Coronary artery (tissue), 2 donors: ENCODE data around the gene LPCAT4.

Experiments used
- DNase-seq: peaks from one replicate; pipeline ENCODE4 v3.0.0-alpha.2; 2017; ENCODE audit warnings: low spot score
- H3K27ac ChIP-seq, 2 donors: fragments of 200-600 bp; sonication (generic); one replicate each; pipeline ENCODE4 v1.5.1; 2016 to 2019
- H3K4me3 ChIP-seq: fragments of 200-600 bp; sonication (generic); 2 replicates; pipeline ENCODE4 v1.5.1; 2016; ENCODE audit warnings: mild to moderate bottlenecking, moderate library complexity
- TF ChIP-seq, protein P1 (sequence below): fragments of 200-600 bp; sonication (generic); IDR thresholded peaks from one replicate; pipeline ENCODE4 v1.5.1; 2019; ENCODE audit warnings: antibody characterized with exemption

The LPCAT4 gene

DNA sequence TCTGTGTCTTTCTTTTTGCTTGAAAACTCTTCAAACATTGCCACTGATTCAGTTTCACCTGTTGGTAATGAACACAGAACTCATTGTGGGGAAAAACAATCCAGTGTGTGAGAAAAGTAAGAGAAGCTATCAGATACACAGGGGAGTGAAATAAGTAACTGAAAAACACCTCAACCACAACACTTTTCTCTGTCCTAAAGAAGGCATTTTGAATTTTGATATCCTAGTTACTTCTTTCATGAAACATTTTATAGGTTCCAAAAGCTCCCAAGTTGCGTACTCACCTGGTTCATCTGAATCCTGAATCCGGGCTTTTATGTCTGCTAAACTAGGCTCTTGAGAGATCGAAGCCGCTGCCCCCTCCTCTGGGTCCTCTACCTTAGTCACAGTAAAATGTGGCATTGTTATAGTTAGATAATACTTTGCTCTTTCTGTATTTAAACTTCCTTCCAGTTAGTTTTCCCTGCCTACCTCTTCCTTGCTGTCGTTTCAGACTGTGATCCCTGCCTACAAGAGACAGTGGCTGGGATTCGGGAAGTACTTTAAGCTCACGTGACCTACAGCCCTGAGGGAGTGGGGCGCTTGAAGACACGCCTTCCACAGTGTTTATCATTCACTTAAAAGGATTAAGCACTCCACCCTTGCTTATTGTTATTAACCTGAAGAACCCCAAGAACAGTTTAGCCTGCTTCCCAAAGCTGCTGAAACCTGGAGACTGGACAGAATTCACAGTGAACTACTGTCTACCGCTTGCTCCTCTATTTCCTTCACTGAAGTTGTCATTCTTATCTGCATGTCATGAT, 48.5 kb downstream of the LPCAT4 start:
- Histone ChIP-seq H3K4me3 (peak overlapping the region; percentile 58), H3K27ac (no peak overlapping the region)
- TF ChIP-seq, protein P1, sequence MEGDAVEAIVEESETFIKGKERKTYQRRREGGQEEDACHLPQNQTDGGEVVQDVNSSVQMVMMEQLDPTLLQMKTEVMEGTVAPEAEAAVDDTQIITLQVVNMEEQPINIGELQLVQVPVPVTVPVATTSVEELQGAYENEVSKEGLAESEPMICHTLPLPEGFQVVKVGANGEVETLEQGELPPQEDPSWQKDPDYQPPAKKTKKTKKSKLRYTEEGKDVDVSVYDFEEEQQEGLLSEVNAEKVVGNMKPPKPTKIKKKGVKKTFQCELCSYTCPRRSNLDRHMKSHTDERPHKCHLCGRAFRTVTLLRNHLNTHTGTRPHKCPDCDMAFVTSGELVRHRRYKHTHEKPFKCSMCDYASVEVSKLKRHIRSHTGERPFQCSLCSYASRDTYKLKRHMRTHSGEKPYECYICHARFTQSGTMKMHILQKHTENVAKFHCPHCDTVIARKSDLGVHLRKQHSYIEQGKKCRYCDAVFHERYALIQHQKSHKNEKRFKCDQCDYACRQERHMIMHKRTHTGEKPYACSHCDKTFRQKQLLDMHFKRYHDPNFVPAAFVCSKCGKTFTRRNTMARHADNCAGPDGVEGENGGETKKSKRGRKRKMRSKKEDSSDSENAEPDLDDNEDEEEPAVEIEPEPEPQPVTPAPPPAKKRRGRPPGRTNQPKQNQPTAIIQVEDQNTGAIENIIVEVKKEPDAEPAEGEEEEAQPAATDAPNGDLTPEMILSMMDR, result no peak
- no peak for DNase-seq

DNA sequence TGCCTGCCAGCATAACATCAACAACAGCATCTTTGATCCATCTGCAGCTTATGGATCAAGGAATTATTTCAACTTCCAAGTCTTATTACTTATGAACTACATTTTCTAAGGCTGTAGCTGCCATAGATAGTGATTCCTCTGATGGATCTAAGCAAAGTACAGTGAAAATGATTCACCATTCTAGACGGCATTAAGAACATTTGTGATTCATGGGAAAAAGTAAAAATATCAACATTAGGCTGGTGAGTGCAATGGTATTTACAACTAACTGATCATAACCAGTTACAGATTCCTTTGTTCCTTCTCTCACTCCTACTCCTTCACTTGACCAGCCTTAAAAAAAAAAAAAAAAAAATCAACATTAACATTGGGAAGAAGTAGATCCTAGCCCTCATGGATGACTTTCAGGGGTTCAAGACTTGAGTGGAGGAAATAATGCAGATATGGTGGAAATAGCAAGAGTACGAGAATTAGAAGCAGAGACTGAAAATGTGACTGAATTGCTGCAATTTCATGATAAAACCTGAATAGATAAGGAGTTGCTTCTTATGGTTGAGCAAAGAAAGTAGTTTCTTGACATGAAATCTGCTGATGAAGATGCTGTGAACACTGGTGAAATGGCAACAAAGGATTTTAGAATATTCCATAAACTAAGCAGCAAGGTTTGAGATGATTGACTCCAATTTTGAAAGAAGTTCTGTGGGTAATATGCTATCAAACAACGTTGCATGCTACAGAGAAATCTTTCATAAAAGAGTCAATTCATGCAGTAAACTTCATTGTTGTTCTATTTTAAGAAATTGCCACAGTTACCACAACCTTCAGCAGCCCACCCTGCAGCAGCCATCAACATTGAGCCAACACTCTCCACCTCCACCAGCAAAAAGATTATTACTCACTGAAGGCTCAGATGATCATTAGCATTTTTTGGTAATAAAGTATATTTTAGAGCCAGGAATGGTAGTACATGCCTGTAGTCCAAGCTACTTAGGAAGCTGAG, 52.2 kb downstream of the LPCAT4 start:
- TF ChIP-seq, protein P1, result no peak
- H3K27ac ChIP-seq, result no peak overlapping the region
- DNase-seq, result no peak
- no peak overlapping the region for H3K4me3 ChIP-seq

DNA sequence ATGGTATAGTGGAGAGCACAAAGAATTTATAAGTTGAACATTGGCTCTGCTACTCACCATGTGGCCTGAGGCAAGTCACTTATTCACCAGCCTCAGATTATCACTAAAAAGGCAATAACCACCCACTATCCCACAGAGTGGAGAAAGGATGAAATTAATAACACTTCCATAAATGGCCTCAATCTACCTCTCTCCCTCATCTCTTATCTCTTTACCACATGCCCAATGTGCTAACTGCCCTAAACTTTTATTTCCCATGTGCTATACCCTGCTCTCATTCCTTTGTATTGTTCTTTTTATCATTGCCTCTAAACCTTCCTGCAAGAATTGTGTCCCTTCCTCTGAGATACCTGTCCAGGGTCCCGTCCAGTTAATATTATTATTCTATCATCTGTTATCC, 55.4 kb downstream of the LPCAT4 start:
- no peak overlapping the region for H3K4me3 ChIP-seq
- TF ChIP-seq, protein P1, result no peak
- H3K27ac ChIP-seq, result no peak overlapping the region
- DNase-seq, result no peak
